HG03039 (cell line): ENCODE results near the gene FBXO40.

ENCODE experiments used
- ATAC-seq: cut with Tn5 transposase; IDR thresholded peaks from one replicate; pipeline ENCODE4 v1.9.1; 2021; ENCODE audit warnings: mild to moderate bottlenecking, moderate library complexity; ENCODE audit not compliant: unreplicated experiment

FBXO40 gene

DNA sequence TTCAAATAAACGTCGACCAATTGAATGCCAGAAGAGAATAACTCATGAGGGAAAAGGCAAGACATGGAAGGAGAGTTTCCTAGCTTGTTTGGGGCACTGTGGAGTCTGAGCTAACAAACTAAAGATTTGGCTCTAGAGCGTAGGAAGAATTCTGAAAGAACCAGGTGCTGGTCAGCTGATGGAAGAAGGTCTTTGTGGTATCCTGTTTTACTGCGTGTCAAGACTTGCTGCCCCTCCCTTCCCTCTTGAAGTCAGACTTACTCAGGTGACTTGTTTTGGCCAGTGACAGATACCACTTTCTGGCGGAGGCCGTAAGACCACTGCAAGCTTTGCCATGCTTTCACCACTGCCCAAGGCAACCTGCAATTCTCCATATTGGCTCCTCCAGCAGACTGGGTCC, 68.2 kb downstream of the FBXO40 start:
- ATAC-seq, result no peak

DNA sequence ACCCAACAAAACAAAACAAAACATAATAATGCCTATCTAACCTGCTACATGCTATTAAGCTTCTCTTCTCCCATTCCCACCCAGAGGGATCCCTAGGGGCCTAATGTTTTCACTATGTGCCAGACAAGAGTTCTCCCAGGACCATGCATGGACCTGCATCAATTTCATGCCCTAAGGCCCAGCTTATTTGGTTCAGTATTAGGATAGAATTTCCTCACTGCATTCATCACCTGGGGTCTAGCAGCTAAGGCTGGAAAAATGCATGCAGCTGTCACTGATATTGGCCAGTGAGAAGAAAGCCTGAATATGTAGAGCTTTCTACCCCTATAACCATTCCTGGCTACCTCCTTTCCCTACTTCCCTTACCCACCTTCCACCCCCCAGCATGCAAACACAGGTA, 69.6 kb downstream of the FBXO40 start:
- ATAC-seq, result no peak

DNA sequence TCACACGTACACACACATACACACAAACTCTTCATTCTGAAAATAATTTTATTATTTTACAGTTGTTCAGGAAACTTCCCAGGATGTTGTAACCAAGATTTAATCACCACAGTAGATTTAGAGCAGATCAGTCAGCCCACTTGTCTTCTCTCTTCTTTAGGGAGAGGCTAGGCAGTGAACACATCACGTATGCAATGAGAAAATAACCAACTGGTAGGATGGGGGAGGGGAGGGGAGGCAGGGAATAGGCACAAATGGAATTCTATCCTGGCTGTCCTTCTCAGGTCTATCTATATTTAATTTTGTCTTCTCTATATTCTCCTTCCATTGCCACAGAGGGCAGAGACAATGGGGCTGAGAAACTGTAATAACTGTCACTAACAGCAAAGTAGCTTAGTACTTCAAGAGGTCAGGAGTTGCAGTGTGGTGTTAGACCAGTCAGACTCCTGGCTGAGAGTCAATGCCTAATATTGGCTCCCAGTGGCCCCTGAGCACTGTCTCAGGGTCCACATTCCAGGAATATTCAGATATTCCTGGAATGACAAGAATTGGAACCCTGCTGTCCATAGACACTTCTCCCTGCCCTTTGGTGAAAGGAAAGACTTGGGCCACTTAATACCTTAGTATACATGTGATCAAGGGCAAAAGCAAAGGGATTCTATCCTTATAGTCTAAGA, 70.1 kb downstream of the FBXO40 start:
- ATAC-seq, result no peak

DNA sequence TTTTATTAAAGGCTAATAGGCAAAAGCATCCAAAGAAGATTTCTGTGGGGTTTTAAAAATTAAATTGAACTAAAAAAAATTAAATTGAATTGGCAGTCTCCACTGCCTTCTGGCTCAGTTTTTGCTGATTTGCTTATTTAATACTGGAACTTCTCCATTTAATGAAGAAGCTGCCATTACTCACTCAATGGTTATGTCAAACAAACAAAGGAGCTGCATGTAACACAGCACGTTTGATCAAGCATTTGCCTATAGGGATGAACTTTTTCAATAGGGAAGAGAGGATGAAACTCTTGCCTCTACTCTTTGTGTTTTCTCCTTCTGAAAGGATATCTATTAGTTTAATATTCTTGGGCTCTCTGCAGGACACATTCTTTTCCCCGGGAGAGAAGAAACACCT, 72.3 kb downstream of the FBXO40 start:
- ATAC-seq, result no peak

DNA sequence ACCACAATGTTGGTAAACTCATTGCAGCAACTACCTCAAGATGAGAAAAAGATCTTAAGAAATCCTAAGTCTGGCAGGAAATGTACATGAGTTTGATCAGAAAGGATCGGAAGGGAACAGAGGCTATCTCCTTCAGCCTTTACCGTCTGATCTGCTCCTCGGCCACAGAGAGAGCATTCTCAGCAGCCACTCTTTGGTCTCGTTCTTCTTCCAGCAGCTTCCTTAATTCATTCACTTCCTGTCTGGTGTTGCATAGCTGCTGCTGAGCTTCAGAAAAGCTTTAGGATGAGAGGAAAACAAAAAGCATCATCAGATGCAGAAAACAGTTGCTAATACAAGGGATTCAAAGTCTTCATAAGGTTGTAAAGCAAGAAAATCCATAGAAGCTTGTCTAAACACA, 74.2 kb downstream of the FBXO40 start:
- ATAC-seq, result no peak

DNA sequence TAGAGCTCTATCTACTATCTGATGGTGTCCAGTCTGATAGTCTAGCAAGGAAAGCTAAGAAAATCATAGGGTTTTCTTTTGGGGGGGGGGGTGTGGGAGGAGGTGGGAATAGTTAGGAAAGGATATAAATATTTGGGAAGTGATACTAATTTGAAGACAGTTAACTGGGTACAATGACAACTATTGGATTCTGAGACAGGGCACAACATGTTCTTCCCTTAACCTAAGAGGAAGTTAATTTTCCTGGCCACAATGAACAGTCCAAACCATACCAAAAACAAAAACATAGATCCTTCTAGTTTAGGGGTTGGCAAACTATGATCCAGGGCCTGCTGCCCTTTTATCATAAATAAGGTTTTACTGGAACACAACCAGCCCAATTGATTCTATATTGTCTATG, 77.5 kb downstream of the FBXO40 start:
- ATAC-seq, result no peak

DNA sequence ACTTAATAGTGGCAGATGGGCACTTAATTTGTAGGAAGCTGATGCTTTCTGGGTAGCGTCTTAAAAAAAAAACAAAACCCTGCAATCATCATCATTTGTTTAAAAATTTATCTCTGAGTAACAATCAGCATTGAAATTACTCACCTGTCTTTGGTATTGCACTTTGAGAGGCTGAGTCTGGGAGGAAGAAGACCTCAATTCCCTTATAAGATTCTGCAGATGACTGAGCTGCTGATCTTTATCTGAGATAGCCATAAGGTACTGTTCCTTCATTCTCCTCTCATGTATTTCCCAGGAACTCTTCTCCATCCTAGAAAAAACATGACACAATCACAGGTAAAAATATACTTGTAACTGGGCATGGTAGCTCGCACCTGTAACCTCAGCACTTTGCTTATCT, 84.0 kb downstream of the FBXO40 start:
- ATAC-seq, result no peak
